GM13976 (cell line): ENCODE measurements around the gene LSM14B.

Experiments
- DNase-seq: peaks from one replicate; pipeline ENCODE4 v3.0.0; 2012; ENCODE audit warnings: low spot score
- CTCF ChIP-seq: IDR thresholded peaks from 2 replicates; pipeline ENCODE4 v1.5.1; 2012; ENCODE audit warnings: borderline replicate concordance, mild to moderate bottlenecking; ENCODE audit not compliant: insufficient read depth; ENCODE audit errors: extremely low read depth, missing control alignments, control extremely low read depth
- in situ Hi-C: fragments of 300-500 bp; cut with MboI; formaldehyde crosslinking; loops from one replicate; pipeline ENCODE4 v1.12.0; 2022; ENCODE audit warnings: low sequenced_read_pairs, mixed read lengths, inconsistent platforms; ENCODE audit not compliant: unreplicated experiment

Gene LSM14B

GRCh38 chr20:62133051-62133845 is 11.0 kb downstream of the LSM14B start:
- in situ Hi-C loops = no loop called here
- DNase-seq = no peak
- TF ChIP-seq CTCF = no peak

- no peak for TF ChIP-seq CTCF
- in situ Hi-C loops = no loop called here
- no peak for DNase-seq
Observed at GRCh38 chr20:62133864-62134263, 11.6 kb downstream of the LSM14B start.

GRCh38 chr20:62134735-62135231 is 12.5 kb downstream of the LSM14B start:
- in situ Hi-C loops = no loop called here
- DNase-seq = no peak

GRCh38 chr20:62135573-62136266 is 13.4 kb downstream of the LSM14B start:
- no peak for DNase-seq
- TF ChIP-seq CTCF = no peak
- in situ Hi-C loops = no loop called here

More at GRCh38 chr20:62134735-62135231, 12.5 kb downstream of the LSM14B start:
- TF ChIP-seq CTCF = no peak

- DNase-seq = peak; percentile 70
- in situ Hi-C loops = no loop called here
- peak; percentile 86 for TF ChIP-seq CTCF
Observed at GRCh38 chr20:62136283-62137091, 14.2 kb downstream of the LSM14B start.

- DNase-seq = no peak
- in situ Hi-C loops = no loop called here
- TF ChIP-seq CTCF = no peak
Observed at GRCh38 chr20:62137092-62137384, 14.8 kb downstream of the LSM14B start.
